Measurements from ENCODE around the gene OR13C5.

- TF ChIP-seq, protein P1, sequence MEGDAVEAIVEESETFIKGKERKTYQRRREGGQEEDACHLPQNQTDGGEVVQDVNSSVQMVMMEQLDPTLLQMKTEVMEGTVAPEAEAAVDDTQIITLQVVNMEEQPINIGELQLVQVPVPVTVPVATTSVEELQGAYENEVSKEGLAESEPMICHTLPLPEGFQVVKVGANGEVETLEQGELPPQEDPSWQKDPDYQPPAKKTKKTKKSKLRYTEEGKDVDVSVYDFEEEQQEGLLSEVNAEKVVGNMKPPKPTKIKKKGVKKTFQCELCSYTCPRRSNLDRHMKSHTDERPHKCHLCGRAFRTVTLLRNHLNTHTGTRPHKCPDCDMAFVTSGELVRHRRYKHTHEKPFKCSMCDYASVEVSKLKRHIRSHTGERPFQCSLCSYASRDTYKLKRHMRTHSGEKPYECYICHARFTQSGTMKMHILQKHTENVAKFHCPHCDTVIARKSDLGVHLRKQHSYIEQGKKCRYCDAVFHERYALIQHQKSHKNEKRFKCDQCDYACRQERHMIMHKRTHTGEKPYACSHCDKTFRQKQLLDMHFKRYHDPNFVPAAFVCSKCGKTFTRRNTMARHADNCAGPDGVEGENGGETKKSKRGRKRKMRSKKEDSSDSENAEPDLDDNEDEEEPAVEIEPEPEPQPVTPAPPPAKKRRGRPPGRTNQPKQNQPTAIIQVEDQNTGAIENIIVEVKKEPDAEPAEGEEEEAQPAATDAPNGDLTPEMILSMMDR (IDR thresholded peaks at IDR 0.05) = no peak
- no peak for TF ChIP-seq POLR2A (IDR thresholded peaks at IDR 0.05)
- no peak for TF ChIP-seq POLR2AphosphoS5 (IDR thresholded peaks at IDR 0.05)
- no peak for TF ChIP-seq EP300 (IDR thresholded peaks at IDR 0.05)
Measured at GRCh38 chr9:104572612-104573011, 26.6 kb downstream of the OR13C5 start.

Measured in upper lobe of left lung (tissue), 4 donors.